ENCODE results near the gene GH2. TPM values are rescaled to one million over a fixed set of nuclear protein-coding genes. Genes with fewer than 3 reads are reported as not detected.
"Not testable (repeated sequence)": the region's sequence is repeated elsewhere in the genome, so short reads cannot be mapped to it uniquely, and the experiment has no call there.

The GH2 gene
- total RNA-seq, 4 donors from 2014 or later: not detected

GRCh38 chr17:63903787-63904201, 22.1 kb upstream of the GH2 start:
- not testable (repeated sequence) for H3K27me3 ChIP-seq; H3K4me3 ChIP-seq; DNase-seq (ENCODE audit: low spot score in 2 of 2); H3K27ac ChIP-seq; H3K36me3 ChIP-seq; H3K9me3 ChIP-seq; H3K4me1 ChIP-seq
- peak; percentile 11 to 33 for TF ChIP-seq CTCF (IDR thresholded peaks at IDR 0.05)
- WGBS: 39% methylated on average over 5 of the region's 5 CpGs

- not testable (repeated sequence) for H3K4me3 ChIP-seq, H3K4me1 ChIP-seq, H3K36me3 ChIP-seq, H3K27me3 ChIP-seq, H3K27ac ChIP-seq, H3K9me3 ChIP-seq
- WGBS: 68% methylated on average over 2 of the region's 2 CpGs
- DNase-seq (ENCODE audit: low spot score in 2 of 2): peak in 1 of 2 donors; percentile 8
These were observed 20.2 kb upstream of the GH2 start for GRCh38 chr17:63901971-63902370.

GRCh38 chr17:63898899-63899798, 17.4 kb upstream of the GH2 start:
- not testable (repeated sequence) for H3K36me3 ChIP-seq; H3K27me3 ChIP-seq; H3K9me3 ChIP-seq; H3K4me3 ChIP-seq; DNase-seq (ENCODE audit: low spot score in 2 of 2); H3K27ac ChIP-seq; H3K4me1 ChIP-seq
- WGBS: 81% methylated on average over 5 of the region's 6 CpGs

GRCh38 chr17:63896524-63897354, 15.0 kb upstream of the GH2 start, which contains the start of gene CSH1:
Gene CSH1 (minus strand): TSS chr17:63896574. CDS start chr17:63896511, 63 bp downstream.
- not testable (repeated sequence) for H3K4me3 ChIP-seq, H3K4me1 ChIP-seq, H3K27ac ChIP-seq, H3K27me3 ChIP-seq, H3K9me3 ChIP-seq, H3K36me3 ChIP-seq
- DNase-seq (ENCODE audit: low spot score in 2 of 2): peak in 1 of 2 donors; percentile 36
- 88% methylated on average over 5 of the region's 14 CpGs for WGBS

GRCh38 chr17:63894821-63895220, 13.1 kb upstream of the GH2 start:
- H3K36me3 ChIP-seq; H3K27me3 ChIP-seq; H3K4me3 ChIP-seq; DNase-seq (ENCODE audit: low spot score in 2 of 2); H3K4me1 ChIP-seq; H3K27ac ChIP-seq; H3K9me3 ChIP-seq: not testable (repeated sequence)
- WGBS: 87% methylated on average over 8 of the region's 10 CpGs

GRCh38 chr17:63894021-63894420, 12.3 kb upstream of the GH2 start:
- not testable (repeated sequence) for H3K36me3 ChIP-seq; DNase-seq (ENCODE audit: low spot score in 2 of 2)

GRCh38 chr17:63892316-63893037, 10.7 kb upstream of the GH2 start:
- 64% methylated on average over 11 of the region's 11 CpGs for WGBS
- not testable (repeated sequence) for H3K9me3 ChIP-seq

More at GRCh38 chr17:63894021-63894420, 12.3 kb upstream of the GH2 start:
- not testable (repeated sequence) for H3K27me3 ChIP-seq, H3K9me3 ChIP-seq, H3K4me1 ChIP-seq, H3K4me3 ChIP-seq, H3K27ac ChIP-seq
- WGBS: 63% methylated on average over 3 of the region's 3 CpGs

GRCh38 chr17:63889026-63889848, 7.5 kb upstream of the GH2 start:
- 27% methylated on average over 13 of the region's 13 CpGs for WGBS
- DNase-seq (ENCODE audit: low spot score in 2 of 2); H3K4me1 ChIP-seq: not testable (repeated sequence)

More at GRCh38 chr17:63892316-63893037, 10.7 kb upstream of the GH2 start:
- not testable (repeated sequence) for H3K4me3 ChIP-seq; H3K27ac ChIP-seq; H3K4me1 ChIP-seq; H3K27me3 ChIP-seq; H3K36me3 ChIP-seq; DNase-seq (ENCODE audit: low spot score in 2 of 2)

GRCh38 chr17:63885119-63885518, 3.4 kb upstream of the GH2 start:
- not testable (repeated sequence) for DNase-seq (ENCODE audit: low spot score in 2 of 2); H3K4me3 ChIP-seq
- WGBS: 72% methylated on average over 8 of the region's 11 CpGs

More at GRCh38 chr17:63889026-63889848, 7.5 kb upstream of the GH2 start:
- not testable (repeated sequence) for H3K27ac ChIP-seq, H3K27me3 ChIP-seq, H3K4me3 ChIP-seq, H3K9me3 ChIP-seq, H3K36me3 ChIP-seq
- peak; percentile 27 to 37 for TF ChIP-seq CTCF (IDR thresholded peaks at IDR 0.05)

GRCh38 chr17:63882626-63883126, 932 bp upstream of the GH2 start:
- not testable (repeated sequence) for H3K4me3 ChIP-seq; H3K9me3 ChIP-seq; H3K36me3 ChIP-seq; H3K27me3 ChIP-seq; H3K4me1 ChIP-seq; H3K27ac ChIP-seq; DNase-seq (ENCODE audit: low spot score in 2 of 2)
- 72% methylated on average over 9 of the region's 9 CpGs for WGBS

More at GRCh38 chr17:63885119-63885518, 3.4 kb upstream of the GH2 start:
- not testable (repeated sequence) for H3K4me1 ChIP-seq, H3K27me3 ChIP-seq, H3K9me3 ChIP-seq, H3K27ac ChIP-seq, H3K36me3 ChIP-seq
